ENCODE results near the gene SLC22A12.
"Not testable (repeated sequence)": the region's sequence is repeated elsewhere in the genome, so short reads cannot be mapped to it uniquely, and the experiment has no call there.

Gene SLC22A12

DNA sequence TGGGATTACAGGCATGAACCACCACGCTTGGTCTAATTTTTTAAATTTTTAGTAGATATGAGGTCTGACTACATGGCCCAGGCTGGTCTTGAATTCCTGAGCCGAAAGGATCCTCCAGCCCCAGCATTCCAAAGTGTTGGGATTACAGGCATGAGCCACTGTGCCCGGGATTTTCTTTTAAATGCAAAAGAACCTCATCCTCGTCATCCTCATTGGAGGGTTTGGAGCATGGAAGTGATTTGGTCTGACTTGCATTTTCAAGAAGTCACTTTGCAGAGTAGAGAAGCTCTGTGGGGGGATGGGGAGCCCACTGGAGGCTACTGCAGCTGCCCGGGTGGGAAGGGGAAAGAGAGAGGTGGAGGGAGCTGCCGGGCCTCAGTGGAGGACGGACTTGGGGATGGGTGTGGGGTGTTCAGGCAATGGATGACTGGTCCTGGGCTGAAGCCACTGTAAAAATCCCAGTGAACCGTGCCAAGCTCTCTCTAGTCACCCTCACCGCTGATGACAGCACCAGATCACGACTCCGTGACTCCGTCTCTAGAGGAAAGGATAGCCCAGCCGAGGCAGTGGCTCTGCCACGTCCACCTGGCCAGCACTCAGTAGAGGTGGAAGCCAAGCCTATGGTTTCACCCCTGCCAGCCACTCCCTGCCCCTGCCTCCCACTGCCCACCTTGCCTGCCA, 32.8 kb upstream of the SLC22A12 start:
- H3K36me3 ChIP-seq (ENCODE audit: control insufficient read depth, insufficient read depth, low read length), result no peaks in the 10 kb centered on the region
- H3K4me1 ChIP-seq (ENCODE audit: control insufficient read depth, insufficient read depth, low read length), result peaks cover 16% of the 10 kb centered on the region
- no peak overlapping the region for H3K4me3 ChIP-seq (ENCODE audit: low read length)
- H3K9ac ChIP-seq (ENCODE audit: low read length), result no peak overlapping the region
- no peak overlapping the region for H3K27ac ChIP-seq (ENCODE audit: low read depth, low read length)
- H3K27me3 ChIP-seq (ENCODE audit: control insufficient read depth, insufficient read depth, low read length), result no peaks in the 10 kb centered on the region

DNA sequence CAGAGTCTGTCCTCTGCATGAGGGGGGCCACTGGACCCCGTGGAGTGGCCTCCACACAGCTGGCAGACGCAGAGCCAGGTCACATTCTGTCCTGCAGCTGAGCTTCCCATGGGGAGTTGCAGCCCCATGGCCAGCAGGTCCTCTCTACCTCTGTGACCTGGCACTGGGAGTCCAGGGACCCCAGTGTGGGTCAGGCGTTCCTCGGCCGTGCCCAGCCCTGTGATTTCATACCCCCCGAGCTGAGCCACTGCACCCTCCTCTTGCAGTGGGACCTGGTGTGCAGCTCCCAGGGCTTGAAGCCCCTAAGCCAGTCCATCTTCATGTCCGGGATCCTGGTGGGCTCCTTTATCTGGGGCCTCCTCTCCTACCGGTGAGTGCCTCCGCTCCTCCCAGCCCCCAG, 32.2 kb upstream of the SLC22A12 start:
- no peak overlapping the region for H3K27ac ChIP-seq (ENCODE audit: low read depth, low read length)

DNA sequence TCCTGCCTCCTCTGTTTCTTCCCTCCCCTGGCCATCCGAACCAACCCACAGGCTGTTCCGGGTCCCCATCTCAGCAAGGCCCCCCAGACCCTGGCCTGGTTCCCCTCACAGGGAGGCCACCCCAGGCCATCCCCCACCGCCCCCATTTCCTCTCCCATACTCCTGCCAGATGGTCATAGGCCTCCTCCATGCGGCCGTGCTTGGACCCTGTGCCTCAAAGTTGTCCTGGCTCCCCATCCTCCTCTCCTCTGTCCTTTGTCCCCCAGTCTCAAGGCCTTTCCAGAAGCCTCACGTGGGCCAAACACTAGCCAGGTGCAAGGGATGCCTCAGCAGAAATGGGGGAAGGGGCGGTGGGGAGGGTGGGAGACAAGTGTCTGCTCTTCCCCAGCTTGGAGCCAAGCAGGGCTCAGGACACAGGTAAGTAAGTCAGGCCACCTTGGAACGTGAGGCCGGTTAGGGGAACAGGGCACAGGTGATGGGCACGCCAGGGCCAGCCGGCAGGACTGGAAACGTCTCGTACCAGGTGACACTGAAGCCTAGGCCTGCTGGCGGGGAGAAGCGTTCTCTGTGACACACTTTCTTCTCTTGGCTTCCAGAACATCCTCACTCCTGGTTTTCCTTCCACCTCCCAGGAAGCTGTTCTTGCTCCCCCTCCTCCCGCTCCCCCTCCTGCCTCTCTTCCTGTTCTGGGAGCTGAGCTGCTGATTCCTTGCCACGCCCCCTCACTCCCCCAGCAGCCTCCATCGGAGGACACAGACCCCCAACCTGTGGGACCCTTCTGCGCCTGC, 31.5 kb upstream of the SLC22A12 start:
- Histone ChIP-seq H3K4me1 (ENCODE audit: control insufficient read depth, insufficient read depth, low read length) (peaks cover 5% of the 10 kb centered on the region), H3K36me3 (ENCODE audit: control insufficient read depth, insufficient read depth, low read length) (no peaks in the 10 kb centered on the region), H3K27me3 (ENCODE audit: control insufficient read depth, insufficient read depth, low read length) (no peaks in the 10 kb centered on the region), H3K4me3 (ENCODE audit: low read length) (no peak overlapping the region), H3K9ac (ENCODE audit: low read length) (no peak overlapping the region), H3K27ac (ENCODE audit: low read depth, low read length) (no peak overlapping the region)

More for the DNA sequence above, 32.2 kb upstream of the SLC22A12 start:
- Histone ChIP-seq H3K9ac (ENCODE audit: low read length) (no peak overlapping the region), H3K4me1 (ENCODE audit: control insufficient read depth, insufficient read depth, low read length) (peaks cover 12% of the 10 kb centered on the region), H3K4me3 (ENCODE audit: low read length) (no peak overlapping the region), H3K27me3 (ENCODE audit: control insufficient read depth, insufficient read depth, low read length) (no peaks in the 10 kb centered on the region), H3K36me3 (ENCODE audit: control insufficient read depth, insufficient read depth, low read length) (no peaks in the 10 kb centered on the region)

DNA sequence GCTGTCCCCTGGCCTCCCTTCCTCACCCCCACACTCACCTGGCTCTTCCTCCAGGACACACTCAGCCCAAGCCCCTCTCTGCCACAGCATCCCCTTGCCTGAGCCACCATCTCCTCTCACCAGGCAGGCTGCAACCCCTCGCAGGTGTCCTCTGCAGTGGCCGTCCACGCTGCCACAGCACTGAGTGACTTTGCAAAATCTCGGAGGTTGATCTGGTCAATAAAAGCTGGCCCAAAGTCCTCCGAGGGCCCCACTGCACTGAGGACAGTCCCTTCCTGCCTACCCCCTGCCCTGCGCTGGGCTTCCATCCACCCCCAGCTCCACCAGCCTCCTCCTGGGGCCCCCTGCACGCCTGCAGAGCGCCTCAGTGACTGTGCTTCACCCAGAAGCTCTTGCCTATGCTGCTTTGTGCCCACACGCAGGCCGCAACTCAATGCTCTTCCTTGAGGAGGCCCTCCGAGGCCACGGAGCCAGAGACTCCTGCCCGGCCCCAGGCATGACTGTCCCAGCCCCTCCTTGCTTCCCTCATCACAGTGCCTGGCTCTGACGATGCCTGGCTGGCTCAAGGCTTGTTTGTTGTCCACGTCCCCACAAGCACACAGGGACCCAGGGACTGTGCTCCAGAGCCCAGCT, 30.8 kb upstream of the SLC22A12 start:
- Histone ChIP-seq H3K4me1 (ENCODE audit: control insufficient read depth, insufficient read depth, low read length) (peaks cover 4% of the 10 kb centered on the region), H3K4me3 (ENCODE audit: low read length) (no peak overlapping the region), H3K27me3 (ENCODE audit: control insufficient read depth, insufficient read depth, low read length) (no peaks in the 10 kb centered on the region), H3K27ac (ENCODE audit: low read depth, low read length) (no peak overlapping the region), H3K36me3 (ENCODE audit: control insufficient read depth, insufficient read depth, low read length) (no peaks in the 10 kb centered on the region), H3K9ac (ENCODE audit: low read length) (no peak overlapping the region)

DNA sequence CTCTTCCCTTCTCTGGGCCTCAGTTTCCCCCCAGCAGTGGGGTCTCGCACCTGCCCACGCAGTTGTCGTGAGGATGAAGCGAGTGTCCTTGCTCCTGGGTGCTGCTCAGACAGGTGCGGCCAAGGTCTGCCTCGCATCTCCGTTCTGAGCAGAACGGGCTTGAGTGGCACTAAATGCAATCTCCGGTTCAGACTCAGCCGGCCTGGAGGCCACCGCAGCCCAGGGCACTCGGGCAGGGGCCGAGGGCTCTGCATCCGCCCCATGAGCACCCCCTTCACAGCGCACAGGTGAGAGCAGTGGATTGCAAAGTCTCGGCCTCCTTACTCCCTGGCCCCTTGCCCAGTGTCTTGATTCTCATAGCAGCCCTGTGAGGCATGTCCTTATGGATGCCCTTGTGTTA, 30.1 kb upstream of the SLC22A12 start:
- Histone ChIP-seq H3K4me1 (ENCODE audit: control insufficient read depth, insufficient read depth, low read length) (no peaks in the 10 kb centered on the region), H3K27me3 (ENCODE audit: control insufficient read depth, insufficient read depth, low read length) (no peaks in the 10 kb centered on the region), H3K27ac (ENCODE audit: low read depth, low read length) (no peak overlapping the region), H3K4me3 (ENCODE audit: low read length) (no peak overlapping the region), H3K9ac (ENCODE audit: low read length) (no peak overlapping the region), H3K36me3 (ENCODE audit: control insufficient read depth, insufficient read depth, low read length) (no peaks in the 10 kb centered on the region)

DNA sequence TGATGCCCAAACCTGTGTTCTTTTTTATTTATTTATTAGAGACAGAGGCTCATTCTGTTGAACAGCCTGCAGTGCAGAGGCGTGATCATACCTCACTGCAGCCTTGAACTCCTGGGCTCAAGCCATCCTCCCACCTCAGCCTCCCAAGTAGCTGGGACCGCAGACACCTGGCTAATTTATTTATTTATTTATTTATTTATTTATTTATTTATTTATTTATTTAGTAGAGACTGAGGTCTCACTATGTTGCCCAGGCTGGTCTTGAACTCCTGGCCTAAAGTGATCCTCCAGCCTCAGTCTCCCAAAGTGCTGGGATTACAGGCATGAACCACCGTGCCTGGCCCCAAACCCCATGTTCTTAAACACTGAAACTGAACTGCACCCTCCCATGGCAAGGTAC, 29.6 kb upstream of the SLC22A12 start:
- H3K36me3 ChIP-seq (ENCODE audit: control insufficient read depth, insufficient read depth, low read length); H3K4me1 ChIP-seq (ENCODE audit: control insufficient read depth, insufficient read depth, low read length); H3K27ac ChIP-seq (ENCODE audit: low read depth, low read length); H3K9ac ChIP-seq (ENCODE audit: low read length); H3K4me3 ChIP-seq (ENCODE audit: low read length); H3K27me3 ChIP-seq (ENCODE audit: control insufficient read depth, insufficient read depth, low read length): not testable (repeated sequence)

DNA sequence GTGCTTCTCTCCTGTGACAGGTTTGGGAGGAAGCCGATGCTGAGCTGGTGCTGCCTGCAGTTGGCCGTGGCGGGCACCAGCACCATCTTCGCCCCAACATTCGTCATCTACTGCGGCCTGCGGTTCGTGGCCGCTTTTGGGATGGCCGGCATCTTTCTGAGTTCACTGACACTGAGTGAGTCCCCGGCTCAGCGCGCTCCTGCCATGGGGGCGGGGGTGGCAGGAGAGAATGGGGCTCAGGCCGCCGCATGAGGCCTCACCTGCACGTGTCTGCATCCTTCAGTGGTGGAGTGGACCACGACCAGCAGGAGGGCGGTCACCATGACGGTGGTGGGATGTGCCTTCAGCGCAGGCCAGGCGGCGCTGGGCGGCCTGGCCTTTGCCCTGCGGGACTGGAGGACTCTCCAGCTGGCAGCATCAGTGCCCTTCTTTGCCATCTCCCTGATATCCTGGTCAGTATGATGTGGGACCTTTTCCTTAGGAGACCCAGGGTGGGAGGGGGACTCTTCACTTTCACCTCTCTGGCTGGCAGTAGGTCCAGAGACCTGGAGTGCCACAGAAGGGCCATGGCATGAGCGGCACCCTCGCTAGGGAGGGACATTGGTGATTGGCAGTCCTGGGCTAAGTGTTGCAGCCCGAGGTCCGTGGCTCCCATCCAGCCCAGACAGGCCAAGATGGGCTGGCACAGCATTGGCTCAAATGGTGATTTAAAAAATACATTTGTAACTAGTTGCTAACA, 28.9 kb upstream of the SLC22A12 start:
- H3K36me3 ChIP-seq (ENCODE audit: control insufficient read depth, insufficient read depth, low read length), result no peaks in the 10 kb centered on the region
- H3K9ac ChIP-seq (ENCODE audit: low read length), result no peak overlapping the region
- no peaks in the 10 kb centered on the region for H3K4me1 ChIP-seq (ENCODE audit: control insufficient read depth, insufficient read depth, low read length)
- H3K4me3 ChIP-seq (ENCODE audit: low read length), result no peak overlapping the region
- no peak overlapping the region for H3K27ac ChIP-seq (ENCODE audit: low read depth, low read length)
- H3K27me3 ChIP-seq (ENCODE audit: control insufficient read depth, insufficient read depth, low read length), result no peaks in the 10 kb centered on the region

DNA sequence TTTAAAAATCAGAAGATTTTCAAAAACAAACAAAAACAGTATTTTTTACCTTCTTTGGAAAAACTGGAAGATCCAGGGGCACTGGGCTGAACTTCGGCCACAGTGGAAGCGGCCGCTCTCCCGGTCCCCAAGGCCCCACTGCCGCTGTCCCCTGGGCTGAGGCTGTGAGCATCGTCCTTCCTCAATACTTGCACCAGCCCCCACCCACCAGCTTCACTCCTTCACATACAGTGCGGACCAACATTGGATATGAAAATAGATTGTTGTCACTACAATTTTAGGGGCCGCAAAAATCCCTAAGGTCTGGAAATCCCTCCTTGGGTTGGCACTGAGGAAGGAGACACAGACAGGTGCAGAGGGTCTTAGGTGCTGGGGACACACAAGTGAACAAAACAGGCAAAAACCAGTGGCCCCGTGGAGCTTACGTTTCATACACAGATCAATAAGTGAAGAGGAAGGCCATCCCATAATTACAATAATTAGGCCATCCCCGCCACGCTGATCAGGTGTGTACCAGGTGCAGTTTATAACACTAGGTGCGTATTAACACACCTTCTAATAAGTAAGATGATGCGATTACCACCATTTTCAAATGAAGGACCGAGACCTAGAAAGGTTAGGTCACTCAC, 28.2 kb upstream of the SLC22A12 start:
- Histone ChIP-seq H3K4me1 (ENCODE audit: control insufficient read depth, insufficient read depth, low read length) (no peaks in the 10 kb centered on the region), H3K4me3 (ENCODE audit: low read length) (no peak overlapping the region), H3K9ac (ENCODE audit: low read length) (no peak overlapping the region), H3K27me3 (ENCODE audit: control insufficient read depth, insufficient read depth, low read length) (no peaks in the 10 kb centered on the region), H3K27ac (ENCODE audit: low read depth, low read length) (no peak overlapping the region), H3K36me3 (ENCODE audit: control insufficient read depth, insufficient read depth, low read length) (no peaks in the 10 kb centered on the region)

DNA sequence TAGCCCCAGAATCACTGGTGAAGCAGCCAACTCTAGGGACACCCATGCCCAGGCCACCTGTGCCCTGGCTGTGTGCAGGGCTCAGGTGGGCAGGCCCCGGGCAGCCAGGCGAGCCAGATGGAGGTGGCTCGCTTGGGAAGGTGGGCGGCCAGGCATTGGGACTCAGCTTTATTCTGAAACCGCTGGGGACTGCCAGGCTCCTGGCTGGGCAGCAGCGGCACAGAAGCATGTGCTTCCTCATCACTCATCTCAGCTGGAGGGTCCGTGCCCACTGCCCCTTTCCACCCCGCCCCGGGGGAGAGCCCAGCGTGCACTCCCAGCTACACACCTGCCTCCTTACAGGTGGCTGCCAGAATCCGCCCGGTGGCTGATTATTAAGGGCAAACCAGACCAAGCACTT, 27.1 kb upstream of the SLC22A12 start:
- Histone ChIP-seq H3K27ac (ENCODE audit: low read depth, low read length) (no peak overlapping the region), H3K4me3 (ENCODE audit: low read length) (no peak overlapping the region), H3K27me3 (ENCODE audit: control insufficient read depth, insufficient read depth, low read length) (no peaks in the 10 kb centered on the region), H3K9ac (ENCODE audit: low read length) (no peak overlapping the region), H3K36me3 (ENCODE audit: control insufficient read depth, insufficient read depth, low read length) (no peaks in the 10 kb centered on the region), H3K4me1 (ENCODE audit: control insufficient read depth, insufficient read depth, low read length) (no peaks in the 10 kb centered on the region)

DNA sequence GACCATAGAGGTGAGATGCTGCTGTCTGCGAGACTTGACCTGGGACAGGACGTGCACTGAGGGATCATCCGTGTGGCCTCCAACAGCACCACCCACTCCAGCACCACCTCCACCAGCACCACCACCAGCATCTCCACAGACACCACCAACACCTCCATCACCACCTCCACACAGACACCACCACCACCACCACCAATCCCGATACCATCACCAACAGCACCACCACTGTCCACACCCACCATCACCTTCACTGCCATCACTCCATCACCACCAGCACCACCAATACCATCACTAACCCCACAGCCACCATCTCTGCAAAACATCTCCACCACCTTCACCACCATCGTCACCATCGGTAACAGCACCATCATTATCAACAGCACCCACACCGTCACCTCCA, 26.6 kb upstream of the SLC22A12 start:
- Histone ChIP-seq H3K27ac (ENCODE audit: low read depth, low read length) (no peak overlapping the region), H3K9ac (ENCODE audit: low read length) (no peak overlapping the region), H3K27me3 (ENCODE audit: control insufficient read depth, insufficient read depth, low read length) (no peaks in the 10 kb centered on the region), H3K4me3 (ENCODE audit: low read length) (no peak overlapping the region), H3K4me1 (ENCODE audit: control insufficient read depth, insufficient read depth, low read length) (no peaks in the 10 kb centered on the region), H3K36me3 (ENCODE audit: control insufficient read depth, insufficient read depth, low read length) (no peaks in the 10 kb centered on the region)

DNA sequence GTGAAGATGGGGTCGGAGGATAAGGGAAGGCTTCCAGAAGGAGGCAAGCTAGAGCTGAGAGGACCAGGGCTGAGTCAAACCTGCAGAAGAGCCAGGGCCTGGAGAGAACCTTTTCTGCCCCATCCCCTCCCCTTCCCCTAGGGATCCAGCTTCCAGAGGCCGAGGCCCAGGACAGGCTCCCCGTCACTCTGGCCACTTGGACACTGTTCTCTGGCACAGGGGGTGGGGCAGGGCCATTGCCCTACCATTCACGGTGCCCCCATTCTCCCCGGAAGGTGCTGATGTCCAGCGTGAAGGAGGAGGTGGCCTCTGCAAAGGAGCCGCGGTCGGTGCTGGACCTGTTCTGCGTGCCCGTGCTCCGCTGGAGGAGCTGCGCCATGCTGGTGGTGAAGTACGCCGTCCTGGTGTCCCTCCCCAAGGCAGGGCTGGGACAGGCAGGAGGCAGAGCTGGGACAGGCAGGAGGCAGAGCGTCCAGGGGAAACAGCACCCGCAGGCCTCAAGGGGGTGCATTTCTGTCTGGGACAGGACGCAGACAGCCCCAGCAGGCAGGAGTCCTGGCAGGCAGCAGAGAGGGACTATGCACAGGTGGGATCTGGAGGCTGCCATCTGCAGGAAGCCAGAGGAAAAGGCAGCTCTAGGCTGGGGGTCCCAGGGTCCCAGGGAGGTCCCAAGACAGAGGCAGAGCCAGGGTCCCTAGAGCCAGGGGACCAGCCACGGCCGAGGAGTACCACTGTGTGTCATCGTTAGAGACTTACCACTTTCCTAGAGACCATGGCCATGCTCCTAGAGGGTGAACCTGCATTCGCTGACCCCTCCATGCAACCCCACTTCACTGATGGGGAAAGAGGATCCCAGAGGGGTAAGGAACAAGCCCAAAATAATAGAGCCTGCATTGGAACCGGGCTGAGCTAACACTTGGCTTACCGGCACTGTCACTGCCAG, 25.8 kb upstream of the SLC22A12 start:
- no peaks in the 10 kb centered on the region for H3K36me3 ChIP-seq (ENCODE audit: control insufficient read depth, insufficient read depth, low read length)
- H3K4me1 ChIP-seq (ENCODE audit: control insufficient read depth, insufficient read depth, low read length), result no peaks in the 10 kb centered on the region
- no peak overlapping the region for H3K4me3 ChIP-seq (ENCODE audit: low read length)
- H3K9ac ChIP-seq (ENCODE audit: low read length), result no peak overlapping the region
- H3K27ac ChIP-seq (ENCODE audit: low read depth, low read length), result no peak overlapping the region
- H3K27me3 ChIP-seq (ENCODE audit: control insufficient read depth, insufficient read depth, low read length), result no peaks in the 10 kb centered on the region
